Measurements from ENCODE around the gene CRX. TPM values are rescaled to one million over a fixed set of nuclear protein-coding genes. Genes with fewer than 3 reads are reported as not detected.

Gene CRX
- total and polyA plus RNA-seq, 2 of the 13 experiments (the other 11 are each of a cell fraction or from before 2014, with no cell fraction given), result not detected

DNA sequence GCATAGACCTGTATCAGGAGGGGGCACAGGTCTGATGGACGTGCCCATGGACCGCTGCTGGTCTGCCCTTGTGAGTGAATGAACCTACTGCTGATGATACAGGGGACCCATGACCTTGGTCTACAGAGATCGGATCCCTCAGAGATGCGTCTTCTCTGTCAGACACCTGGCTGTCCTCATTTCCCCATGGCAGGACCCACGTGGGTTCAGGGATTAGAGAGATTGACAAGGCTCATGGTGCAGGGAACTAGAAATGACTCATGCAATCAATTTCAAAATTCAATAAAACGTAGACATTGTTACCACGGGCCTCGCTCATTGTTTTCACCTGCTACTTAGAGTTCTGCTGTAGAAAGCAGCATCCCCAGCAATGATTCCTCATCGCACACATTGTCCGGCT, 16.4 kb upstream of the CRX start:
- ChIA-PET CTCF (ENCODE audit: low intra/inter-chr PET ratio, low total read pairs) (no interaction called here), POLR2A (no interaction called here)
- Histone ChIP-seq H4K20me1 (ENCODE audit: insufficient read depth, low read length) (no peaks in the 10 kb centered on the region), H2AFZ (ENCODE audit: low read length) (no peak overlapping the region), H3K79me2 (ENCODE audit: insufficient read depth, low read length) (no peaks in the 10 kb centered on the region), H3K27me3 (ENCODE audit: control insufficient read depth in 1 of 2, insufficient read depth in 2 of 2, low read length in 2 of 2) (no peaks in the 10 kb centered on the region; a peak in 1 of 5 replicates), H3K4me1 (ENCODE audit: insufficient read depth, low read length) (no peaks in the 10 kb centered on the region), H3K4me3 (replicated peaks in 1 of 3; ENCODE audit: insufficient read depth in 1 of 3, low read depth in 2 of 3, low read length in 3 of 3) (no peak overlapping the region), H3K36me3 (replicated peaks in 1 of 2; ENCODE audit: control insufficient read depth in 1 of 2, insufficient read depth in 2 of 2, low read length in 2 of 2) (no peaks in the 10 kb centered on the region), H3K4me2 (ENCODE audit: low read depth, low read length) (no peak overlapping the region), H3K9me3 (ENCODE audit: low read length) (no peaks in the 10 kb centered on the region), H3K27ac (ENCODE audit: extremely low read length, insufficient read depth, low read length) (no peak overlapping the region), H3K9ac (ENCODE audit: insufficient read depth, low read depth, low read length) (no peak overlapping the region)
- in situ Hi-C loops (cut with HindIII; ENCODE audit: extremely low pct_ligation_motif_present, low pct_unique_long_range_greater_than_20kb) (no loop called here), intact Hi-C loops (cut with micrococcal nuclease; ENCODE audit: unreplicated experiment) (no loop called here)
- no peak for FAIRE-seq
- no peak for ATAC-seq
- WGBS (ENCODE audit: low lambda C conversion rate), result 21% methylated on average over 9 of the region's 10 CpGs
- DNase-seq (ENCODE audit: low spot score), result no peak
- no TSS peak for BruUV-seq (replicated peaks)
- TF ChIP-seq PCBP1 (IDR thresholded peaks at IDR 0.05; ENCODE audit: borderline replicate concordance, low read depth, low read length), result no peak
- no peak for TF ChIP-seq MTF2 (CRISPR knock-in tag; IDR thresholded peaks at IDR 0.05; ENCODE audit: borderline replicate concordance)
- TF ChIP-seq TAF1 (CRISPR knock-in tag; IDR thresholded peaks at IDR 0.05), result no peak
- no peak for TF ChIP-seq SP4 (CRISPR knock-in tag; IDR thresholded peaks at IDR 0.05)
- TF ChIP-seq, protein P1, sequence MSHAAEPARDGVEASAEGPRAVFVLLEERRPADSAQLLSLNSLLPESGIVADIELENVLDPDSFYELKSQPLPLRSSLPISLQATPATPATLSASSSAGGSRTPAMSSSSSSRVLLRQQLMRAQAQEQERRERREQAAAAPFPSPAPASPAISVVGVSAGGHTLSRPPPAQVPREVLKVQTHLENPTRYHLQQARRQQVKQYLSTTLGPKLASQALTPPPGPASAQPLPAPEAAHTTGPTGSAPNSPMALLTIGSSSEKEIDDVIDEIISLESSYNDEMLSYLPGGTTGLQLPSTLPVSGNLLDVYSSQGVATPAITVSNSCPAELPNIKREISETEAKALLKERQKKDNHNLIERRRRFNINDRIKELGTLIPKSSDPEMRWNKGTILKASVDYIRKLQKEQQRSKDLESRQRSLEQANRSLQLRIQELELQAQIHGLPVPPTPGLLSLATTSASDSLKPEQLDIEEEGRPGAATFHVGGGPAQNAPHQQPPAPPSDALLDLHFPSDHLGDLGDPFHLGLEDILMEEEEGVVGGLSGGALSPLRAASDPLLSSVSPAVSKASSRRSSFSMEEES (CRISPR knock-in tag; IDR thresholded peaks at IDR 0.05), result no peak
- TF ChIP-seq, protein P2, sequence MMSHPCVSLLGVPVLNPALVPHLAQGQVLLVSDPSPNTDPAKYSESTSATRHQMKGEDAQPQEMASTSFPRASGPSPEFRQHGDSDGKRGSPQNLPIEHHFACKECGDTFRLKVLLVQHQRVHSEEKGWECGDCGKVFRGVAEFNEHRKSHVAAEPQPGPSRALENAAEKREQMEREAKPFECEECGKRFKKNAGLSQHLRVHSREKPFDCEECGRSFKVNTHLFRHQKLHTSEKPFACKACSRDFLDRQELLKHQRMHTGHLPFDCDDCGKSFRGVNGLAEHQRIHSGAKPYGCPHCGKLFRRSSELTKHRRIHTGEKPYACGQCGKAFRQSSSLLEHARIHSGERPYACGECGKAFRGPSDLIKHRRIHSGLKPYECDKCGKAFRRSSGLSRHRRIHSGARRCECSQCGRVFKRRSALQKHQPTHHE (CRISPR knock-in tag; IDR thresholded peaks at IDR 0.05; ENCODE audit: borderline replicate concordance), result no peak

DNA sequence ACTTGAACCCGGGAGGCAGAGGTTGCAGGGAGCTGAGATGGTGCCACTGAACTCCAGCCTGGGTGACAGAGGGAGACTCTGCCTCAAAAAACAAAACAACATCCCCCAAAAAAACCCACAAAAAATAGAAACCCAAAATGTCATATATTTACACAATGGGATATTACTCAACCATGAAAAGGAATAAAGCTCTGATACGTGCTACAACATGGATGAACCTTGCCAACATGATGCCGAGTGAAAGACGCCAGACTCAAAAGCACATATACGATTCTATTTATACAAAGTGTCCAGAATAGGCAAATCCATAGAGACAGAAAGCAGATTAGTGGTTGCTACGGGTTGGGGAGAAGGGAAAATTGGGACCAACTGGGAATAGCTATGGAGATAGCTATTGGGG, 15.3 kb upstream of the CRX start:
- H3K4me3 ChIP-seq (replicated peaks in 1 of 3; ENCODE audit: insufficient read depth in 1 of 3, low read depth in 2 of 3, low read length in 3 of 3), result no peak overlapping the region
- ATAC-seq, result no peak
- intact Hi-C loops (cut with micrococcal nuclease; ENCODE audit: unreplicated experiment) (no loop called here), in situ Hi-C loops (cut with HindIII; ENCODE audit: extremely low pct_ligation_motif_present, low pct_unique_long_range_greater_than_20kb) (no loop called here)
- WGBS (ENCODE audit: low lambda C conversion rate), result 47% methylated on average over 6 of the region's 6 CpGs
- FAIRE-seq, result no peak
- TF ChIP-seq, protein P3, sequence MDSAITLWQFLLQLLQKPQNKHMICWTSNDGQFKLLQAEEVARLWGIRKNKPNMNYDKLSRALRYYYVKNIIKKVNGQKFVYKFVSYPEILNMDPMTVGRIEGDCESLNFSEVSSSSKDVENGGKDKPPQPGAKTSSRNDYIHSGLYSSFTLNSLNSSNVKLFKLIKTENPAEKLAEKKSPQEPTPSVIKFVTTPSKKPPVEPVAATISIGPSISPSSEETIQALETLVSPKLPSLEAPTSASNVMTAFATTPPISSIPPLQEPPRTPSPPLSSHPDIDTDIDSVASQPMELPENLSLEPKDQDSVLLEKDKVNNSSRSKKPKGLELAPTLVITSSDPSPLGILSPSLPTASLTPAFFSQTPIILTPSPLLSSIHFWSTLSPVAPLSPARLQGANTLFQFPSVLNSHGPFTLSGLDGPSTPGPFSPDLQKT (CRISPR knock-in tag; IDR thresholded peaks at IDR 0.05; ENCODE audit: borderline replicate concordance), result no peak
- ChIA-PET POLR2A (no interaction called here), CTCF (ENCODE audit: low intra/inter-chr PET ratio, low total read pairs) (no interaction called here)
- no peak overlapping the region for H2AFZ ChIP-seq (ENCODE audit: low read length)
- H3K79me2 ChIP-seq (ENCODE audit: insufficient read depth, low read length), result no peaks in the 10 kb centered on the region
- H3K9ac ChIP-seq (ENCODE audit: insufficient read depth, low read depth, low read length), result no peak overlapping the region
- H3K4me2 ChIP-seq (ENCODE audit: low read depth, low read length), result no peak overlapping the region
- BruUV-seq (replicated peaks), result no TSS peak
- DNase-seq (ENCODE audit: low spot score), result no peak
- no peak overlapping the region for H3K27ac ChIP-seq (ENCODE audit: extremely low read length, insufficient read depth, low read length)
- H3K36me3 ChIP-seq (replicated peaks in 1 of 2; ENCODE audit: control insufficient read depth in 1 of 2, insufficient read depth in 2 of 2, low read length in 2 of 2), result no peaks in the 10 kb centered on the region
- no peaks in the 10 kb centered on the region; a peak in 1 of 5 replicates for H3K27me3 ChIP-seq (ENCODE audit: control insufficient read depth in 1 of 2, insufficient read depth in 2 of 2, low read length in 2 of 2)
- no peaks in the 10 kb centered on the region for H4K20me1 ChIP-seq (ENCODE audit: insufficient read depth, low read length)
- no peaks in the 10 kb centered on the region for H3K4me1 ChIP-seq (ENCODE audit: insufficient read depth, low read length)
- no peaks in the 10 kb centered on the region for H3K9me3 ChIP-seq (ENCODE audit: low read length)

All from HepG2 (cell line).